A204.1 (cell line): ENCODE measurements around the gene ATF3.

ENCODE experiments used
- FAIRE-seq: peaks from 2 replicates; lab custom pipeline; 2012; peaks lifted over from hg19 to GRCh38; lab: Jason Lieb, UNC

Gene ATF3

GRCh38 chr1:212587016-212587887, 21.3 kb upstream of the ATF3 start:
- no peak for FAIRE-seq

- no peak for FAIRE-seq
These were observed 20.6 kb upstream of the ATF3 start for GRCh38 chr1:212587888-212588510.

- no peak for FAIRE-seq
These were observed 19.1 kb upstream of the ATF3 start for GRCh38 chr1:212589446-212589845.

- no peak for FAIRE-seq
These were observed 16.6 kb upstream of the ATF3 start for GRCh38 chr1:212591922-212592321.

- FAIRE-seq, result no peak
These were observed 14.7 kb upstream of the ATF3 start for GRCh38 chr1:212593821-212594251.

- no peak for FAIRE-seq
These were observed 13.9 kb upstream of the ATF3 start for GRCh38 chr1:212594640-212595039.

- FAIRE-seq, result no peak
These were observed 13.3 kb upstream of the ATF3 start for GRCh38 chr1:212595229-212595628.

- FAIRE-seq, result peak; percentile 56
These were observed 12.5 kb upstream of the ATF3 start for GRCh38 chr1:212595787-212596714.

GRCh38 chr1:212596798-212597197, 11.8 kb upstream of the ATF3 start:
- no peak for FAIRE-seq

- no peak for FAIRE-seq
These were observed 11.1 kb upstream of the ATF3 start for GRCh38 chr1:212597487-212597886.

GRCh38 chr1:212600071-212600915, 8.3 kb upstream of the ATF3 start:
- no peak for FAIRE-seq

- FAIRE-seq, result no peak
These were observed 7.6 kb upstream of the ATF3 start for GRCh38 chr1:212600980-212601379.

GRCh38 chr1:212601524-212601923, 7.0 kb upstream of the ATF3 start:
- no peak for FAIRE-seq

GRCh38 chr1:212605441-212606394, 2.8 kb upstream of the ATF3 start:
- no peak for FAIRE-seq

GRCh38 chr1:212606395-212607205, 2.0 kb upstream of the ATF3 start:
- no peak for FAIRE-seq

- no peak for FAIRE-seq
These were observed 1.2 kb upstream of the ATF3 start for GRCh38 chr1:212607206-212607912.

- FAIRE-seq, result no peak
These were observed 609 bp upstream of the ATF3 start for GRCh38 chr1:212607913-212608391.

- no peak for FAIRE-seq
These were observed 569 bp downstream of the ATF3 start for GRCh38 chr1:212608959-212609700.
